Measurements from ENCODE around the gene ARHGEF19.

ARHGEF19 gene

GRCh38 chr1:16151196-16151994 is 61.1 kb downstream of the ARHGEF19 start:
- in situ Hi-C loops (cut with MboI; ENCODE audit: low sequenced_read_pairs) = no loop called here

DNA sequence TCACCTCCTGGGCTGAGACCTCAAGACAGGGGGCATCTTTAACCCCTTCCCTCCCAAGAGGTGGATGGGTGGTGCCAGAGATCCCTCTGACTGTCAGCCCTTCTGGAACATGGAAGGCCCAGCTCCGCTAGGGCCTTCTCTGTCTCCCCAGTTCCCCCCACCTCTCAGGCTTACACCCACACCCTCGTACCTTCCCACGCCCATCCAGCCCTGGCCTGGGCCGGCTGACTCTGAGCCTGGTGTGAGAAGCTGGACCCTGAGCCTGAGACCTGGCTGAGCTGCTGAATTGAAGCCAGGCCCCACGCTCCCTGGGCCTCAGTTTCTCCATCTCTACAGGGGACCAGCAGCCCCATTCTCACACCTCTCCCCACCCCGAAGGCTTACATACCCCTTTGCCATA is 61.9 kb downstream of the ARHGEF19 start:
- in situ Hi-C loops (cut with MboI; ENCODE audit: low sequenced_read_pairs) = no loop called here

- in situ Hi-C loops (cut with MboI; ENCODE audit: low sequenced_read_pairs) = no loop called here
Observed at GRCh38 chr1:16149702-16150488, 62.6 kb downstream of the ARHGEF19 start.

- in situ Hi-C loops (cut with MboI; ENCODE audit: low sequenced_read_pairs) = no loop called here
Observed at GRCh38 chr1:16149146-16149545, 63.3 kb downstream of the ARHGEF19 start.

- in situ Hi-C loops (cut with MboI; ENCODE audit: low sequenced_read_pairs) = no loop called here
Observed at GRCh38 chr1:16148329-16149092, 63.9 kb downstream of the ARHGEF19 start.
